GM18498 (cell line): ENCODE measurements around the gene SLF1.
"Not testable (repeated sequence)": the region's sequence is repeated elsewhere in the genome, so short reads cannot be mapped to it uniquely, and the experiment has no call there.

Source experiments
- ATAC-seq: cut with Tn5 transposase; IDR thresholded peaks from one replicate; pipeline ENCODE4 v1.9.1; 2021; ENCODE audit warnings: mild to moderate bottlenecking, moderate library complexity; ENCODE audit not compliant: unreplicated experiment

Gene SLF1

DNA sequence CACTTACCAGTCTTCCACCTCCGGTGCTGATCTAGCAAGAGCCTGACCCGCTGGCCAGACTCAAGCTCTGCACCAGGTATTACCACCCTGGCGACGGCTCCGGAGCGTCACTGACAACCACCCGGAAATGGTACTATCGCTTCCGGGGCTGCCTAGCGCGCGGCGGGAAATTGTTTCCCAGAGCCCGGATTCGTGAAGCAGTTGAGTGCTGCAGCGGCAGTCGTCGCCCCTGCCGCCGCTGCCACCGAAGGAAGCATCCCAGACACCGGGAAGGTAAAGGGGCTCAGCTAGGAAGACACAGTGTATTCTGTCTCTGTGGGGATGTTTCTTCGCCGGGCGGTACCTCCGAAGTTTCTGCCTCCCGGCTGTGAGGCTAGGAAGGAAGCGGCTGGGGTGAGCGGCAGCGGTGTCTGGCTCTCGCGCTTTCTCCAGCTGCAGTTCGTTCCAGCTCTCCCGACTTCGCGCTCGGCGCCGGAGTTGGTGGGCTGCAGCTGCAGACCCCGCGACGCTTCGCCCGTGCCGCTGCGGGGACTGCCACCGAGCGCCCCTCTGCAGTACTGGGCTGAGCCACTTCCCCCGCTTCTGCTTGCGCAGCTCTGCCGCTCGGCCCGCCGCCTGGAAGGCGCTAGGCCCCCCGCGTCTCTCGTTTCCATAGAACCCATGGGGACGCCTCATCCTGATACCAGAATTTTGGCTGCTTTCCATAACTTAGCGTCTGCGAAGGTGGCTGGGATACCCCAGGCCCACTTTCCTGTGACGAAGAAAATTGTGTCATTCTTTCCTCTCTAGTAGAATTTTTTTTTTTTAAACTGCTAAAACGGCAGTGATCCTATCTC lies at the start of gene SLF1, which contains the start of gene KIAA0825:
SLF1 (plus strand) TSS at position 177 of the 836 bp plus-strand sequence. CDS start 10,142 bp downstream, outside the sequence.
KIAA0825 (minus strand) TSS at position 112 of the 836 bp plus-strand sequence. CDS start 81,478 bp downstream, outside the sequence.
- ATAC-seq = peak; percentile 97

DNA sequence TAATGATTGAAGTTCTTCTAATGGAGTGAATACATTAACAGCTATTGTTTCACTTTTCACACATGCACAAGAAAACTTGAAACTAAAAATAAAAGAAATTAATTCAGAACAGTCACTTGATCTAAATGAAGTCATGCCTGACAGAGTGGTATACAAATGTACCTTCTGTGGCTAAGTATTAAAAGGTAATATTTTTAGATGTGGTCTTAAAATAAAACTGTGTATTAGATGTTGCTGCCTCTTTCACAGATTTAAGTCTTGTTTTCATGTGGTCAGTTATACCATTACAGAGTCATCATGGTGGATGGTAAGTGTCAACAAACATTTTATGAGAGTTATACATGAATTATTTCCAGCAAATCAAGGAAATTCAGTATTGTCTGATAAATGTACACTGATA lies 47.1 kb upstream of the SLF1 start:
- ATAC-seq = peak; percentile 57

DNA sequence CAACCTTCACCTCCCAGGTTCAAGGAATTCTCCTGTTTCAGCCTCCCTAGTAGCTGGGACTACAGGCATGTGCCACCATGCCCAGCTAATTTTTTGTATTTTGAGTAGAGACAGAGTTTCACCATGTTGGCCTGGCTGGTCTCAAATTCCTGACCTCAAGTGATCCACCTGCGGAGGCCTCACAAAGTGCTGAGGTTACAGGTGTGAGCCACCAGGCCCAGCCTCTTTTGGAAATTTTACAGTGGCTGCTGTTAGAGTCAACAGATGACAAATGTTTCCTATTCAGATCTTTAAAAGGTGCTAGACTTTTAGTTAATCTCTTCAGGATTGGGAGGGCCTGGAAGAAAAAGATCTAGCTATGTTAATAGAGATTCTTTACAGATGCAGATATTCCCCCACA lies 45.1 kb upstream of the SLF1 start:
- not testable (repeated sequence) for ATAC-seq

DNA sequence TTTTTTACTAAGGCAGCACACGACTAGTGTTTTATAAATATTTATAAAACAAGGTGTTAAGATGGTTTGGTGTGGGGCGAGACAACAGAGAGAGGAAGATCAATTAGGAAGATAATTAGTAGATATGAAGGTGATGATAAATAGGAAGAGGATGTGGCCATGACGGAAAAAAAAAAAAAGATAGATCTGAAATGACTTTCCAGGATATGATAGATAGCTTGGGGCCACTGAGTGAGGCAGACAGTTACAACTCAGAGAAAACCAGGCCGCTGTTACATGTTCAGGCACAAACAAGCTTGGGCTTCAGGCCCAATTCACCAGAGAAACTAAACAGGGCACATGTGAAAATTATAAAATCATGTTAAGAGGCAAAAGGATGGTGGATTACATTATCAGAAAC lies 43.3 kb upstream of the SLF1 start:
- ATAC-seq = no peak

DNA sequence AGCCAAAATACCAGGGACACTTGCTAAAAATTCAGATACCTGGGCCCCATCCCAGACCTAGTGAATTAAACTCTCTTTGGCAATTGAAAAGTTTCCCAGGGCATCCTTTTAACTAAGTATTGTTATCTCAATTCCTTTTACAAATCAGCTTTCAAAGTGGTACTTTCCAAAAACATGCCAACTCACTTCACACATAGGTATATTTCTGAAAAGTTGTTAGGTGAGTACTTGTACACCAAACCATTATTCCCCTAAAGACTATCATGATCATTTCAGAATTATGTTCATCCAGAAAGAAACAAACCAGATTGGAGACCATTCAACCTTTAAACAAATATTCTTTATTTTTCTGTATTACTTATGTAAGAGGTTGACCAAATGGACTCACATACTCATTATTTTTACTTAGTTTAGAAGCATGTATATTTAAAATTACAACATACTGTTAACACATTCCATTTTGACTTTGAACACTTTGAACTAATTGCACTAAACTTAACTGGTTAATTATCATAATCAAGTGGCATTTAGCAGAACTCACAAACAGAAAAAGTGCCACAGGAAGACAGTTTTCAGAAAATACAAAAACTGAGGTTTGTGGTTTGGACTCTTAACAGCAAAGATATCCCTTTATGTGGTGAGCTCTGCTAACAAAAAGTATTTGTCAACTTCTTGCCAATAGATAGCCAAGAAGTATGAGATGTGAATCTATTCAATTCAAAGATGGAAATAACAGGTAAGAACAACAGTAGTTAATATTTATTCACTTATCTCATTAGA lies 40.8 kb upstream of the SLF1 start:
- peak; percentile 84 for ATAC-seq

DNA sequence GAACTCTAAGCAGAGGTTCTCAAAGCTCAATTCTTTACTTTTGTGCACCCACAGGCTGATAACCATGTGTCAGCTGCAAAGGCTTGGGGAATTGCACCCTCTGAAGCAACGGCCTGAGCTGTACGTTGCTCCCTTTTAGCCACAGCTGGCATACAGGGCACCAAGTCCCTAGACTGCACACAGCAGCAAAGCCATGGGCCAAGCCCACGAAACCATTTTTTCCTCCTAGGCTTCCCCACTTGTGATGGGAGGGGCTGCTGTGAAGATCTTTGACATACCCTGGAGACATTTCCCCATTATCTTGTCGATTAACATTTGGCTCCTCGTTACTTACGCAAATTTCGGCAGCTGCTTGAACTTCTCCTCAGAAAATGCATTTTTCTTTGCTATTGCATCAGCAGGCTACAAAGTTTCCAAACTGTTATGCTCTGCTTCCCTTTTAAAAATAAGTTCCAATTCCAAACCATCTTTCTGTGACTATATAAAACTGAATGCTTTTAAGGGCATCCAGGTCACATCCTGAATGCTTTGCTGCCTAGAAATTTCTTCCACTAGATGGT lies 23.1 kb upstream of the SLF1 start:
- ATAC-seq = no peak

DNA sequence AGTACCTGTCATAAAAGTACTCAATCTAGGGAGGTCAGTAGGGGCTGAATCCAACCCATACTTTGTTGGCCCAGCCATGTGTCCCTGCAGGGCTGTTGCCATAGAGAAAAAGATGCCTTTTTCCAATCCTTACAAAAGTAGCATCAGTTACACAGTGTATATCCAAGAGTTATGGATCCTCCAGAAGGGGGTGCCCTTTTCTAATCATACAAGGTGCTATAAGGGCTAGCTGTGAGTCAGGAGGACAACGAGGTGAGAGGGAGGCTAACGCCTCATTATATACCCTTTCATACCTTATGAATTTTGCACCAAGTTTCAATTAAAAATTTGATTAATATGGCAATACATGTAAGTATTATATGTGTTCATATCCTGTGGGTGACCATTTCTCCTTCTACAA lies 4.9 kb upstream of the SLF1 start:
- no peak for ATAC-seq

DNA sequence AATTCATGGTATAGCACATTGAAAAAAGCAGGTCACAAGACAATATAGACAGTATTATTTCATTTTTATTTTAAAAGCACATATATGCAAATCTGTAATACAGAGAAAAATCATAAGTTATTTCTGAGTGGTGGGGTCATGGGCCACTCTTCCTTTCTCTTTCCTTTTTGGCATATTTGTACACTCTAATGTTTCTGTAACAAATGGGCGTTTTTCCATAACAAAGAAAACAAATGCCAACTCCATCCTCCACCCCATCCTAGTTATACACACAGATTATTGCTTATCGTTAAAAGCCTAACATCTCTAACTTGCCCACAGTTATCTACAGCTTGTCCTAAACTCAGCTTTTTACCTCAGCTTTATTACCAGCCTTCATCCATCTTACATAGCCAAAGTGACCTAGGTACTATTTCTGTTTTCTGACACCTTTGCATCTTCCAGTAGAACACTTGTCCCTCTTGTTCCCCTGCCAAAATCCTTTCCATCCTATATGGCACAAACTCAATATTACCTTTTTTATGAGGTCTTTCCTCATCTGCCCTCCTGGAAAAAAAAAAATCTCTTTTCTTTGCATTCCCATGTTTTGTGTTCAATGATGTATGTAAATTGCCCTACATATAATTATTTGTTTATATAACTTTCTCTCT lies 4.2 kb upstream of the SLF1 start:
- no peak for ATAC-seq

DNA sequence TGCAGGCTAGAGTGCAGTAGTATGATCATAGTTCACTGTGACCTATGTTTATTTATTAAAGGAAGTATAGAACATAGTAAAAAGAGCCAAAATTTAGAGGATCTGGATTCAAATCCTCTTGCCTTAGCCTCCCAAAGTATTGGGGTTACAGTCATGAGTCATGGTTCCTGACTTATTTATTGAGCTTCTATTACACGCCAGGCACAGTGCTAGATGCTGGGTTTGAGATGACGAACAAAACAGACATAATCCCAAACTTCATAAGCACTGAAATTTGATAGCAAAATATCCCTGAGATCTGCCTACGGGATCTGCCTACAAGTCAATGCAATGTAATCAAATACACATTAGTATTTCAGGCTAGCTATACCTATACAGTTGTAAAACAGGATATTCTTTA lies 2.6 kb upstream of the SLF1 start:
- ATAC-seq = no peak

DNA sequence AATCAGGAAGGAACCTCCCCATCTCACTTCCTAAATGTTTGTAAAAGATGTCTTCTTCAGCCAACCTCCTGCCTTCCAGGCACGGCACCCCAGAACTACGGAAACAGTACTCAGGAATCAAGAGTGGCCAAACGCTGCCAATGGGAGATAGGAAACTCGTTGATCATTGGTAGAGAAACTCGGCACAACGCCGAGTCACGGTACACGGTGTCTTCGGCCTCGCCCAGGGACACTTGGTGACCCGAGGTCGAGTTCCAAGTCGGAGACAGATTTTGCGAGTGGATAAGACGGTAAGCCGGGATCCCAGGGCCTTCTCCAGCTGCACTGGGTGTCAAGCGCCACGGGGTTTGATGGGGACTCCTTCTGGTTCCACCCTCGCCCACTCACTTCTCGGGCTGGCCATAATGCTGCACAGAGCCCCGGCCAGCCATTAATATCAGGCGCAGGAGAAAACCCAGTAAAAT lies 408 bp upstream of the SLF1 start:
- ATAC-seq = no peak

DNA sequence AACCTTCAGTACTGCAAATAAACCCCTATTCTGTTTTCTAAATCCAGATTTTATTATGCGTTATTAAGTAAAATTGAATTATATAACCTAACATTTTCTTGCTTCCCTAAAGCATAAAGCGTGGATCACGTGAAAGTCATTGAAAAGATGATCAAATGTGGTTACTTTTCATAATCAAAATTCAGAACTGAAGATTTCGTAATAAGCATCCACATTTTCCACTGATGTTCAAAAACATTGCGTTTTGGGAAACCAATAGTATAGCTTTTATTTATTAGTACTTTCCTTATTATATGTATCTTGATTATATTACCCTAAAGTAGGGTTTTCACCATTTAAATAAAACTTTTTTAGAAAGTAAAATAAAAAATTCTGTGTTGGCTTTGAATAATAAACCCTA lies 1.8 kb downstream of the SLF1 start:
- no peak for ATAC-seq

DNA sequence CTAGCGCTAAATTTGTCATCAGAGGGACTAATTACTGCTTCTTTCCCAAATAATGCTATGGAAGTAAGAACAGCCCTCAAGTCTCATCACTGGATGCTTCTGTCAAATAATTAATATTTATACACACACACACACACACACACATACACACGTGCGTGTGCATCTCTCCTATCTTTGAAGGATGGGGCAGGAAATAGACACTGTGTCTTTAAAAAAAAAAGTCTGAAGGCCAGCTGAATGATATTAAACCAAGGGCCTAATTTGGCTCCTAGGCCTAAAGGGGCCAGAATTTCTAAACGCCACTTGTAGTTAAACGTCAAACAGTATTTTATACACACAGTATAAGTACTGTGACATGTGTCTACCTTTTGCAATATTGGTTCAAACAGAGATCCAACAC lies 3.3 kb downstream of the SLF1 start:
- no peak for ATAC-seq

DNA sequence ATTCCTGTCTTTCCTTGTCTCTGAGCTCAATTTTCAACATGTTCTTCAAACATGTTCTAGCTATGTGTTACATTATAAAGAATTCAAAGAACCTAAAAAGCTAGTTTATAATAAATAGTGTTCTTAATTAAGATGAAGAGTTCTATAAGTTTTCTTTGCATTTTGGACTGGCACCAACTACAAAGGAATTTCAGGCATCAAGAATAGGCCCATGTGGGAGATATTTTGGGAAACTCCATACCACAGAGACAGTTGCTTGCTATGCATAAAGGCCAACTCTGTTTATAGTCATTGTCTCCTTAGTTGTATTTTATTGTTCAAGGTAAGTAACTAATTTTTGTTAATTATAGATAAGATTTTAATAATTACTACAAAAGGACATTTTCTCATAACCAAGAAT lies 4.5 kb downstream of the SLF1 start:
- no peak for ATAC-seq

DNA sequence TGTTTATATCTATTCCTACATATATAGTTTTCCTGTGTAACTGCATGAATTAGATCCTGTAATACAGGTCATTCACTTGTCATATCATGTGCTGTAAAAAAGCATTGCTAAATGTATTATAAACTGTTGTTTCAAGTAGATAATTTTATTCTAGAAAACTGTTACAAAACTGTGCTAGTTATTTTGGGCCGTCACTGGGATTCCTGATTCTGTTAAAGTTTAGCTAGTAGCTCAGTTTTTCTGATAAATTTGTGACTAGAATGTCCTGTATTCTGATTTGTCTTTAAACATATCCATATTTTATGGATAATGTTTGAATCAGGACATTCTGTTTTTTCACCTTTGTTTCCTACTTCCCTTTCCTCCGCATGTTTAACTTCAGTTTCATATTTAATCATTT lies 5.4 kb downstream of the SLF1 start:
- ATAC-seq = no peak

DNA sequence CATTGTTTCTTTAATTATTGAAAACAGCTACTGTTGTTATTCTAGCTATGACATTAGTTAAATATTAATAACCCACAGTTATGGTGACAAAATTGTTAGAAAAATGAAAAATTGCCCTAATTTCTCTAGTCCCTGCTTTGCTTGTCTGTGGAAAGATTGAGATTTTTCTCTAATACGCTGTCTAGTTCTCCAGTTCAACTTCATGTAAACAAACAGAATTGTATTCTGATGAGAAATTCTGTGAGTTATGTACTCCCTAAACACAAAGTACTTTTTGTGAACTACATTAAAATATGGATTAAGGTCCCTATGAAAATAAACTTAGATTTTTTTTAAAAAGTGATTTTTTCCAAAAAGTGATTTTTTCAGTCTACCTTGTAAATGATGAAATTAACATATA lies 8.7 kb downstream of the SLF1 start:
- ATAC-seq = no peak

DNA sequence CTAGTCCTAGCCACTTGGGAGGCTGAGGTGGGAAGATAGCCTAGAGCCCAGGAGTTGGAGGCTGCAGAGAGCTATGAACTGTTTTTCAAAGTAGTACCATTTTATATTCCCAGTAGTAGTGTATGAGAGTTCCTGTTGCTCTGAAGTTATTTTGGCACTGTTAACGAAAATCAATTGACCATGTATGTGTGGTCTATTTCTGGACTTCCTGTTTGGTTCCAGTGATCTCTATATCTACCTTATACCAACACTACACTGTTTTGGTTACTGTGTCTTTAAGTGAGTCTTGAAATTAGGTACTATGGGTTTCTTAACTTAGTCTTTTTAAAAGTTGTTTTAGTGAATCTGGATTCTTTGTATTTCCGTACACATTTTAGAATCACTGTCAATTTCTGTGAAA lies 13.6 kb downstream of the SLF1 start:
- ATAC-seq = peak; percentile 99

DNA sequence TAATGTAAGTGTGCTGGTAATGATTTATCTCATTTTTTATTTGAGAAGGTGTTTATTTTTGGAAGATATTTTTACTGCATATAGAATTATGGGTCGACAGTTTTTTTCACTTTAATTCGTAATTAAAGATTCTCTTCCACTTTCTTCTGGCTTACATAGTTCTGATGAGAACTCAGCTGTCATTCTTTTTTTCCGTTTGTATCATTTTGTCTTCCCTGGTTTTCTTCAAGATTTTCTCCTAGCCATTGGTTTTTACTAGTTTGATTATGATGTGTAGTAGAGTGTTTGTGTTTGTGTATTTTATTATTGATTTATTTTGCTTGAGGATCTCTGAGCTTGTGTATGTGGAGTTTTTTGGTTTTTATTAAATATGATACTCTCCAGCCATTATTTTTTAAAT lies 21.7 kb downstream of the SLF1 start:
- no peak for ATAC-seq

DNA sequence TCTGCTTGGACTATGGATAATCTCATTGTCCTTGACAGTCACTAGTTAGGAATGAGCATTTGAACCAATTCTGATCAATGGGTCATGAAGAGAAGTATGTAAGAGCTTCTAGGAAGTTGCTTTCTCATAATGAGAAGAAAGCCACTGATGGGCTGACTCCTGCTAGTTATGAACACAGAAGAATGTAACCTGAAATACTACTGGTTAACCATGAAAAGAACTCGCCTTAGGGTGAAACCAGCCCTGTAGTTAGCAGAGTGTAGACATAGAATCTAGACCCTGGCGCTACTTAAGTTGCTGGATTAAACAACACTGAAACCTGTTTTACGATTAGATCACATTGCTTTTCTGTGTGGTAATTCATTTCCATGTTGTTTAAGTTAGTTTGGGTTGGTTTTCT lies 26.6 kb downstream of the SLF1 start:
- ATAC-seq = no peak

DNA sequence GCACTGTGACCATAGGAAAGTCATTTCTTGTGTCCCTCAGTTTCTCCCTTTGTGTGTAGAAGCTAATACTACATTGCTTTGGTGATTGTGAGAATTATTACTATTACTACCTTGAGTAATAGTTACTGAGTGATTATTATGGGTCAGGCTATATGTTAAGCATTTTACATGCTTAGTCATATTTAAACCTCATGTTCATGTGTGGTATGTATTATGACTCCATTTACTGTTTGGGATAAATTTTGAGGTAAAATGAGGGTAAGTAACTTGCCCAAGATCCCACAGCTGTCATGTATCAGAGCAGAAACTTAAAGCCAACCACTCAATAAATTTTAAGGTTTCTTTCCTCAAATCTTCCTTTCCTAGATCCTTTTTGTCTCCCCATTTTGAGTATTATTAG lies 28.3 kb downstream of the SLF1 start:
- ATAC-seq = no peak

DNA sequence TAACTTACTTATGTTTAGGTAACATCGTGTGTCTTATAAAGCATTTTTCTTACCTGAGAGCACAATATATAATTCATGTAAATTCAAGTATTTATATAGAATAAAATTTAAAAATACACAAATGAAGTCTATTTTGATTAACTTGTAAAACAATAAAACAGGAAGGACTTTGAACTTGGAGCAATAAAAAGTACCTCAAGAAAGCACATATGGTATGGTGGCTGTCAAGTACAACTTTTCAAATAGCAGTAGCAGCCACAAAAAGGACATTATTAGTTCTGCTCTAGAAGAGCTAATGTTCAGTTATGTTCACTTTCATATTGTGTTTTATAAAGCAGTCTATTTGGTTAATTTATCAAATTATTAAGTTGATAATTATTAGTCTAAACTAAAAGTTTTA lies 31.4 kb downstream of the SLF1 start:
- ATAC-seq = no peak

DNA sequence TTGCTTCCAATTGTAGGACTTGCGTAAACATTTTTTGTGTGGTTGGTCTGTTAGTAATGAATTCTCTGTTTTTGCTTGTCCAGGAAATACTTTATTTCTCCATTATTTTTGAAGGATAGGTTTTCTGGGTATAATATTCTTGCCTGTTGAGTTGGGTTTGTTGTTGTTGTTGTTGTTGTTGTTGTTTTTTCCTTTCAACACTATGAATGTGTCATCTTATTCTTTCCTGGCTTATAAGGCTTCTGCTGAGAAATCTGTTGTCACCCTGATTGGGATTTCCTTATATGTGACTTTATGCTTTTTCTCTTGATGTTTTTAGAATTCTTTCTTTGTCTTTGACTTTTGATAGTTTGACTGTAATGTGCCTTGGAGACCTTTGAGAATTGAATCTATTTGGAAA lies 39.8 kb downstream of the SLF1 start:
- no peak for ATAC-seq
